ENCODE results near the gene VPS13D.

DNA sequence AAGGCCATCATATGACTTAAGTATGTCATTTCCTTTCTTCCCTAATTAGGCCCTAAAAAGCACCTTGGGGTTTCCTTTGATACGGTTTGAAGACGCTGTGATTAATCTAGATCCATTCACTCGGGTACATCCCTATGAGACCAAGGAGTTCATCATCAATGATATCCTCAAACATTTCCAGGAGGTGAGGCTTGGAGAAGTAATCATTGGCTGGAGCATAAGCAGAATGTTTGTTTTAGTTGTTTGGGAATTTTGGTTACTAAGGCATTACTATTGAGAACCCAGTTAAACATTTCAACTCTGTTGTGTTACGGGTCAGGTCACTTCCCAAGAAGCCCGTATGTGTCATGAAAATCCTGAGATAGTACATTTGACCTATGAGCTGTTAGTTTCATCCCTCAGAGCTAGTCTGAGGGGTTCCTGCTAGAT, 185.2 kb downstream of the VPS13D start:
- TF ChIP-seq, protein P1, sequence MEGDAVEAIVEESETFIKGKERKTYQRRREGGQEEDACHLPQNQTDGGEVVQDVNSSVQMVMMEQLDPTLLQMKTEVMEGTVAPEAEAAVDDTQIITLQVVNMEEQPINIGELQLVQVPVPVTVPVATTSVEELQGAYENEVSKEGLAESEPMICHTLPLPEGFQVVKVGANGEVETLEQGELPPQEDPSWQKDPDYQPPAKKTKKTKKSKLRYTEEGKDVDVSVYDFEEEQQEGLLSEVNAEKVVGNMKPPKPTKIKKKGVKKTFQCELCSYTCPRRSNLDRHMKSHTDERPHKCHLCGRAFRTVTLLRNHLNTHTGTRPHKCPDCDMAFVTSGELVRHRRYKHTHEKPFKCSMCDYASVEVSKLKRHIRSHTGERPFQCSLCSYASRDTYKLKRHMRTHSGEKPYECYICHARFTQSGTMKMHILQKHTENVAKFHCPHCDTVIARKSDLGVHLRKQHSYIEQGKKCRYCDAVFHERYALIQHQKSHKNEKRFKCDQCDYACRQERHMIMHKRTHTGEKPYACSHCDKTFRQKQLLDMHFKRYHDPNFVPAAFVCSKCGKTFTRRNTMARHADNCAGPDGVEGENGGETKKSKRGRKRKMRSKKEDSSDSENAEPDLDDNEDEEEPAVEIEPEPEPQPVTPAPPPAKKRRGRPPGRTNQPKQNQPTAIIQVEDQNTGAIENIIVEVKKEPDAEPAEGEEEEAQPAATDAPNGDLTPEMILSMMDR (conservative IDR thresholded peaks at IDR 0.05; ENCODE audit: low read depth in 2 of 2), result no peak
- no peak for TF ChIP-seq EZH2phosphoT487 (IDR thresholded peaks at IDR 0.05; ENCODE audit: unreplicated experiment)
- TF ChIP-seq POLR2AphosphoS5 (IDR thresholded peaks at IDR 0.05; ENCODE audit: low read depth), result no peak
- no peak for TF ChIP-seq NANOG (IDR thresholded peaks at IDR 0.05; ENCODE audit: borderline replicate concordance)
- no peak for TF ChIP-seq EZH2 (IDR thresholded peaks at IDR 0.05; ENCODE audit: low read depth, unreplicated experiment)
- TF ChIP-seq, protein P2, sequence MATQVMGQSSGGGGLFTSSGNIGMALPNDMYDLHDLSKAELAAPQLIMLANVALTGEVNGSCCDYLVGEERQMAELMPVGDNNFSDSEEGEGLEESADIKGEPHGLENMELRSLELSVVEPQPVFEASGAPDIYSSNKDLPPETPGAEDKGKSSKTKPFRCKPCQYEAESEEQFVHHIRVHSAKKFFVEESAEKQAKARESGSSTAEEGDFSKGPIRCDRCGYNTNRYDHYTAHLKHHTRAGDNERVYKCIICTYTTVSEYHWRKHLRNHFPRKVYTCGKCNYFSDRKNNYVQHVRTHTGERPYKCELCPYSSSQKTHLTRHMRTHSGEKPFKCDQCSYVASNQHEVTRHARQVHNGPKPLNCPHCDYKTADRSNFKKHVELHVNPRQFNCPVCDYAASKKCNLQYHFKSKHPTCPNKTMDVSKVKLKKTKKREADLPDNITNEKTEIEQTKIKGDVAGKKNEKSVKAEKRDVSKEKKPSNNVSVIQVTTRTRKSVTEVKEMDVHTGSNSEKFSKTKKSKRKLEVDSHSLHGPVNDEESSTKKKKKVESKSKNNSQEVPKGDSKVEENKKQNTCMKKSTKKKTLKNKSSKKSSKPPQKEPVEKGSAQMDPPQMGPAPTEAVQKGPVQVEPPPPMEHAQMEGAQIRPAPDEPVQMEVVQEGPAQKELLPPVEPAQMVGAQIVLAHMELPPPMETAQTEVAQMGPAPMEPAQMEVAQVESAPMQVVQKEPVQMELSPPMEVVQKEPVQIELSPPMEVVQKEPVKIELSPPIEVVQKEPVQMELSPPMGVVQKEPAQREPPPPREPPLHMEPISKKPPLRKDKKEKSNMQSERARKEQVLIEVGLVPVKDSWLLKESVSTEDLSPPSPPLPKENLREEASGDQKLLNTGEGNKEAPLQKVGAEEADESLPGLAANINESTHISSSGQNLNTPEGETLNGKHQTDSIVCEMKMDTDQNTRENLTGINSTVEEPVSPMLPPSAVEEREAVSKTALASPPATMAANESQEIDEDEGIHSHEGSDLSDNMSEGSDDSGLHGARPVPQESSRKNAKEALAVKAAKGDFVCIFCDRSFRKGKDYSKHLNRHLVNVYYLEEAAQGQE (IDR thresholded peaks at IDR 0.05; ENCODE audit: unreplicated experiment), result no peak
- TF ChIP-seq JUNB (IDR thresholded peaks at IDR 0.05; ENCODE audit: unreplicated experiment), result no peak
- no peak for TF ChIP-seq CREB1 (CRISPR knock-in tag; IDR thresholded peaks at IDR 0.05; ENCODE audit: low read depth)
- TF ChIP-seq, protein P3, sequence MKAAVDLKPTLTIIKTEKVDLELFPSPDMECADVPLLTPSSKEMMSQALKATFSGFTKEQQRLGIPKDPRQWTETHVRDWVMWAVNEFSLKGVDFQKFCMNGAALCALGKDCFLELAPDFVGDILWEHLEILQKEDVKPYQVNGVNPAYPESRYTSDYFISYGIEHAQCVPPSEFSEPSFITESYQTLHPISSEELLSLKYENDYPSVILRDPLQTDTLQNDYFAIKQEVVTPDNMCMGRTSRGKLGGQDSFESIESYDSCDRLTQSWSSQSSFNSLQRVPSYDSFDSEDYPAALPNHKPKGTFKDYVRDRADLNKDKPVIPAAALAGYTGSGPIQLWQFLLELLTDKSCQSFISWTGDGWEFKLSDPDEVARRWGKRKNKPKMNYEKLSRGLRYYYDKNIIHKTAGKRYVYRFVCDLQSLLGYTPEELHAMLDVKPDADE (IDR thresholded peaks at IDR 0.05), result no peak
- no peak for TF ChIP-seq ZNF331 (CRISPR knock-in tag; IDR thresholded peaks at IDR 0.05; ENCODE audit: low read depth)
- TF ChIP-seq ZNF114 (CRISPR knock-in tag; IDR thresholded peaks at IDR 0.05), result no peak

Measured in GM23338 (cell line).